GM20000 (cell line): ENCODE data around the gene NIPAL3.
"Not testable (repeated sequence)": the region's sequence is repeated elsewhere in the genome, so short reads cannot be mapped to it uniquely, and the experiment has no call there.

Source experiments
- DNase-seq: peaks from one replicate; pipeline ENCODE4 v3.0.0; 2012; ENCODE audit warnings: low spot score
- CTCF ChIP-seq: IDR thresholded peaks from 2 replicates; pipeline ENCODE4 v1.5.1; 2012; ENCODE audit warnings: mild to moderate bottlenecking, control low read depth; ENCODE audit errors: extremely low read depth, missing control alignments

NIPAL3 gene

GRCh38 chr1:24484199-24484598 lies 68.6 kb downstream of the NIPAL3 start:
- no peak for DNase-seq
- TF ChIP-seq CTCF, result no peak

DNA sequence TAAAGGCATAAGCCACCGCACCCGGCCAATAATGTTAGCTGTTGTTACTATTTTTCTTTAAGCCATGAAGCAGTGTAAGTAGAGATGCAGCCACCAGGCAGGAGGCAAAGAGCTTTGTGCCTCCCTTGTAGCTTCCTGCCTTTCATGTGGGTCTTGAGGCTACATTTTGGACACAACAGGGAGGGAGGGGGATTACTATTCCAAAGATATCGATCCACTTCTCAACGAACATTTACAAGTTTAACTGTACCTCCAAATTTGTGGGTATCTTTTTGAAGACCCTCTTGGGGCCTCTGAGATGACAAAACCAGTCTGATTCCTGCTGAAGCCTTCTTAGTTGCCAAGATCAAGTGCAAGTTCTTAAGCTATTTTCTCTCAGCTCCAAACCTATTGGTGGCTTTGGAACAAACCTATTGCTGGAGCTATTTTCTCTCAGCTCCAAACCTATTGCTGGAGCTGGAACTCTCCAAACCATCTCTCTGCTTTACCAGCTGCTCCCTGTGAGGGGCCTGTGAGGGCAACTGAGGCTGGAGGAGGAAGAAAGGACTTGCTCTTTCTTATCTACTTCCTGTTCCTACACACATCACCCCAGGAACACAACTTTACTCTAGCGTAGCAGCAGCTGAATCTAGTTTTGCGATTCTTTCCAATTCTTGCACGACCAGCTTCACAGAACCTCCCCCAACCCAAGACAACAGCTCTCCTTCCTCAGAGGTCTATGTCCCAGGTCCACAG lies 70.9 kb downstream of the NIPAL3 start:
- no peak for TF ChIP-seq CTCF
- DNase-seq, result no peak

DNA sequence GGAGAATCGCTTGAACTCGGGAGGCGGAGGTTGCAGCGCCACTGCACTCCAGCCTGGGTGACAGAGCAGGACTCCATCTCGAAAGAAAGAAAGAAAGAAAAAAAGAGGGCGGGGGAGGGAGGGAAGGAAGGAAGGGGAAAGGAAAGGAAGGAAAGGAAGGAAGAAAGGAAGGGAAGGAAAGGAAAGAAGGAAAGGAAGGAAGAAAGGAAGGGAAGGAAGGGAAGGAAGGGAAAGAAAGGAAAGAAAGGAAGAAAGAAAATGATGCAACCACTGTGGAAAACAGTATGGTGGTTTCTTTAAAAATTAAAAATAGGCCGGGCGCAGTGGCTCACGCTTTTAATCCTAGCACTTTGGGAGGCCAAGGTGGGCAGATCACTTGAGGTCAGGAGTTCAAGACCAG lies 71.9 kb downstream of the NIPAL3 start:
- DNase-seq, result no peak
- TF ChIP-seq CTCF, result no peak

DNA sequence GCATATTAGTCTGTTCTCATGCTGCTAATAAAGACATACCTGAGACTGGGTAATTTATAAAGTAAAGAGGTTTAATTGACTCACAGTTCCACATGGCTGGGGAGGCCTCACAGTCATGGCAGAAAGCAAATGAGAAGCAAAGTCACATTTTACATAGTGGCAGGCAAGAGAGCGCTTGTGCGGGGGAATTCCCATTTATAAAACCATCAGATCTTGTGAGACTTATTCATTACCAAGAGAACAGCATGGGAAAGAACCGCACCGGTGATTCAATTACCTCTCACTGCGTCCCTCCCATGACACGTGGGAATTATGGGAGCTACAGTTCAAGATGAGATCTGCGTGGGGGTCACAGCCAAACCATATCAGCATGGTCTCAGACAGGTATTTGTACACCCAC lies 72.6 kb downstream of the NIPAL3 start:
- DNase-seq, result not testable (repeated sequence)

- no peak for TF ChIP-seq CTCF
- no peak for DNase-seq
These were observed 74.1 kb downstream of the NIPAL3 start for GRCh38 chr1:24489674-24490073.

- no peak for TF ChIP-seq CTCF
- no peak for DNase-seq
These were observed 74.6 kb downstream of the NIPAL3 start for GRCh38 chr1:24490101-24490781.

DNA sequence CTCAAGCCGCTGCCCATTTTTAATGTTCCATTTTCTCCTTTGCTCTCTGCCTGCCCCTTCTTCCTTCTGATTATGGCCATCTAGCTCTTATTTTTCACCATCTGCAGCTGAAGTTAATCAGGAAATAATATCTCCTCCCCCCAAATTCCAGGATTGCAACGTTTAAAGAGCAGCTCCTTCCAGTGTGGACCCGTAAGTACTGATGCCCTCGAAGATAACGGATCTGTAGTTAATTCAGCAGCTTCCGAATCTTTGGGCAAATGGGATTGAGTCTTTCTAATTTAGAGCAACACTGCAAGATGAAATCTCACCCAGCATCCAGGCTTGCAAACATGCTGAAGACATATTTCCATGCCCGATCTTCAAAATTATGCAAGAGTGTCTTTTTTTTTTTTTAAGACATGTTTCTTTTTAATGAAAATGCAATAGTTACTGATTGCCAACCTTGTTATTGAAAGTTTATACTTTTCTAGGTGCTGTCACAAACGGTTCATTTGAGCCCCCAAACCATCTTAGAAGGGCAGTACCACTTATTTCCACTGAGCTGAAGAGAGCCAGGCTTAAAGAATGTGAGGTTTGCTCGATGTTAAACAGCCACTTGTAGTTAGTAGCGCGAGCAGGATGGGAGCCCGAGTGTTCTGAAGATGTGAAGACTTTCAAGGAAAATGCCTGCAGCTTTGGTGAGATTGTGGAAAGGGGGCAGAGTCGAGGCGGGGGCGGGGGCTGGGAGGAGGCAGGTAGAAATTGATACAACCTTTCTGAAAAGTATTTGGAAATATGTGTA lies 76.2 kb downstream of the NIPAL3 start:
- DNase-seq, result no peak
- TF ChIP-seq CTCF, result no peak

- not testable (repeated sequence) for DNase-seq
These were observed 77.3 kb downstream of the NIPAL3 start for GRCh38 chr1:24492935-24493334.
